Coronary artery (tissue), 2 donors: ENCODE measurements around the gene ALX4.
A peak's percentile ranks its signal among the peaks of the same experiment; 100 is the strongest.

ENCODE experiments used
- DNase-seq: peaks from one replicate; pipeline ENCODE4 v3.0.0-alpha.2; 2017; ENCODE audit warnings: low spot score
- H3K27ac ChIP-seq, 2 donors: fragments of 200-600 bp; sonication (generic); one replicate each; pipeline ENCODE4 v1.5.1; 2016 to 2019
- H3K4me3 ChIP-seq: fragments of 200-600 bp; sonication (generic); 2 replicates; pipeline ENCODE4 v1.5.1; 2016; ENCODE audit warnings: mild to moderate bottlenecking, moderate library complexity
- CTCF ChIP-seq: fragments of 200-600 bp; sonication (generic); IDR thresholded peaks from one replicate; pipeline ENCODE4 v1.5.1; 2019; ENCODE audit warnings: antibody characterized with exemption

The ALX4 gene

DNA sequence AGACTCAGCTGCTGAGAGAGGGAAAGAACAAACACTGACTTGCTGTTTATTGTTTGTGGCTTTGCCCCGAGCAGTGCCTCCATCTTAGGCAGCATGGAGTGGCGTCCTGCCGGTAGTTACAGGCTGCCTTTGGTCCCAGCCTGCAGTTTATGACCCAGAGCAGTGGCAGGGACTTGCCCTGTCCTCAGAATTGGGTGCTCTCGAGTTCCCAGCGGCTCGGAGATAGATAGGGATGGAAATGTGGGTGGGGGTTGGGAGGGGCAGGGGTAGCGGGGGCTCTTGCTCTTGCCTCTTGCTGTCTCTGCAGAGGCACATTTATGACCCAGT lies 3.1 kb downstream of the ALX4 start:
- no peak for DNase-seq
- TF ChIP-seq CTCF: no peak
- no peak overlapping the region for H3K27ac ChIP-seq
- no peak overlapping the region for H3K4me3 ChIP-seq

DNA sequence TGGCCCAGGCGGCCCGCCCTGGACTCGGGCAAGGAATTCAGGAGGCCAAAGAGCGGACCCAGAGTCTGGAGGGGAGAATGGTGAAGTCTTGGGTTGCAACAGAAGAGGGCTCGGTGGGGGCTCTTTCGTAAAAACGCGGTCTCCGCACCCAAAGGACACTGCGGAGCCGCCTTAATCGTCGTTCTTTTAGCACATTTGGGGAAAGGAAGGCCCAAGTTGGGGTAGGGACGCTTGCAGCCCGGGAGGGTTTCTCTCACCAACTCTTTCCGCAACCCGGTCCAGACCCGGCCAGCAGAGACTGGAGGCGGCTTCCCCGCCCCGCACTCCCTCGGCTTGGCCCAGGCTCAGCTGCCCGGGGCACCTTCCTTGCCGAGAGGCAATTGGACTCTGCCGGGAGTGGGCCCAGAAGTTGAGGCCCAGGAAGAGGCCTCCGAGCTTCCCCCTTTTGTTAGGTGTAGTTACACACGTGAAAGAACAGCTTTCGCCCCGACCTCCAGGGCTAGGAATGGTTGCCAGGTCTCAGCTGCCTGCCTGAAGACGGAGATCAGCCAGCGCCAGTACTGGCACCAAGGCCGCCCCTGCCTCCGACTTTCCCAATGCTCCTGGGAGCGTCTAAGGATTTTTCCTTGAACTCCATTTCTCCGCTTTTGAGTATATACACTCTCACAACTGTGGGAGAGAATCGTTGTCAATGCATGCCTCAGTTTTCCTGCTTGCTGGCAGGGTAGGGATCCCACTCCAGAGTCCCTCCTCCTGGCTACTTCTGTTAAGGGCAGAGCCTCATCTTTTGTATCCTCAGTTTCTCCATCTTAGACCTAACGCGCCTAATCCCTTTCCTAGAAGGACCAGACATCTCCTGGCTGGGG lies 3.7 kb downstream of the ALX4 start:
- no peak for DNase-seq
- no peak overlapping the region for H3K27ac ChIP-seq
- no peak for TF ChIP-seq CTCF

DNA sequence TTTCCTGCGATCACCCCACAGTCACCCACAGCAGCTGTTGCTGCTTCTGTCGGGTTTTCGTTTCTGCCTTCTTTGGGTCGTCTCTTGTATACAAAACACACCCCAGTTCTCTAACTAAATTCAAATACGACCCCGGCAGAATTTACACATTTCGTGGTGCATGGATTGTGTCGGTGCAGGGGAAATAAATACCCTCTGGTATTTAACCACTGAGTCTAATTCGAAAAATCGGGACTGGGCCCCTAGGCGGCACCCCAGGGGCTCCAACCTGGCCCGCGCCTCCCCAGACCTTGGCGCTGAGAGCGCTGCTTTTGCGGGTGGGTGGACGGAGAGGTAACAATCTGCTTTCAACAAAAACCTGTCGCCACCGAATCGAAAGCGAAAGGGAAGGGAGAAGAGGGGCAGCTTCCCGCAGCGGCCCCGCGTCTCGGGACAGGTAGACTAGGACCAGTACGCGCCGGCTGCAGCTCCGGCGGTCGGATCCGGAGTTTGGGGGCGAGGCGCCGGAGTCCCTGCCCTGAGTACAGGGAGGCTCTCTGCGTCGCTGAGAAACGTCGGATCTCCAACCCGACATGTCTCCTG lies 4.4 kb downstream of the ALX4 start:
- H3K4me3 ChIP-seq: peak overlapping the region; percentile 70
- H3K27ac ChIP-seq: no peak overlapping the region
- TF ChIP-seq CTCF: no peak
- no peak for DNase-seq

More for the DNA sequence above, 3.7 kb downstream of the ALX4 start:
- peak overlapping the region; percentile 70 for H3K4me3 ChIP-seq

GRCh38 chr11:44305026-44305469 lies 4.9 kb downstream of the ALX4 start:
- Histone ChIP-seq H3K4me3 (peak overlapping the region; percentile 70), H3K27ac (no peak overlapping the region)
- no peak for DNase-seq
- no peak for TF ChIP-seq CTCF

DNA sequence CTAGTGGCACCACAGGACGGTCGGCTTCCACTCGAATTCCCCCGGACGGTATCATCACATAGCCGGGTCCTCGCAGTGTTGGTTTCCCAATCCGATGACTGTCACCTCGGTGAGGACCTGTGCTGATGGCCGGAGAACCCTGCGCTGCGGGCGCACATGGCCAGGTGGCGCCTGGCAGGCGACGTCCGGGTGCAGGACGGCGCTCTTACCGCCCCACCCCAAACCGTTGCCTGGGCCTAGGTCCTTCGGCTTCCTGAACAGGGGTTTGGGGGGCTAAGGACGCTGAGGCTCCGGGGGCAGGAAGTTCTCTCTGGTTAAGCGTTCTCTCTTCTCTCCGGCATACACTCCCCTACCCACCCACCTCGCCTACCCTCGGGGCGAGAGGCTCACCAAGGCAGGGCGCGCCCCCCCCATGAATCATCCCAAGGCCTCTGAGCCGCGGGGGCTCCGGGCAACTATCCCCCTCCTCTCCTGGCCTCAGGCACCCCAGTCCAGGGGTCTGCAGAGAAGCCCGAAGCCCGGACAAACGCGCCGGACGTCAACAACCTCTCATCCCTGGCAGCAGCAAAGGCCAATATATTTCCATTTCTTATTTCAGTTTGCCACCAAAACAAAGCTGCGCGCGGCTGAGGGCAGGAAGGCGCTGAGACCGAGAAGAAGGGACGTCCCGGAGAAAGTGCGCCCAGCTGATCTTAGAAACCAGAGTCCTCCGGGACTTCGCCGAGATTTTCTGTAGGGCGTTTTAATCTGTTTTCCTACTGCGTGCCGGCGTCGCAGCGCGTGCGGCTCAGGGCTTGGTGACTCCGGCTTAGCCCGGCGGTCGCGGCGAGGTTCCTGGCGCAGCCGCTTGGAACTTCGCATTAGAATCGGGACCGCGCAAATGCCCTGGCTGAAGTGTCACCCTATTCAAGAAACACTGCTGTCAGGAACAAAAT lies 5.6 kb downstream of the ALX4 start:
- no peak for DNase-seq
- Histone ChIP-seq H3K27ac (no peak overlapping the region), H3K4me3 (peak overlapping the region; percentile 58)
- no peak for TF ChIP-seq CTCF

DNA sequence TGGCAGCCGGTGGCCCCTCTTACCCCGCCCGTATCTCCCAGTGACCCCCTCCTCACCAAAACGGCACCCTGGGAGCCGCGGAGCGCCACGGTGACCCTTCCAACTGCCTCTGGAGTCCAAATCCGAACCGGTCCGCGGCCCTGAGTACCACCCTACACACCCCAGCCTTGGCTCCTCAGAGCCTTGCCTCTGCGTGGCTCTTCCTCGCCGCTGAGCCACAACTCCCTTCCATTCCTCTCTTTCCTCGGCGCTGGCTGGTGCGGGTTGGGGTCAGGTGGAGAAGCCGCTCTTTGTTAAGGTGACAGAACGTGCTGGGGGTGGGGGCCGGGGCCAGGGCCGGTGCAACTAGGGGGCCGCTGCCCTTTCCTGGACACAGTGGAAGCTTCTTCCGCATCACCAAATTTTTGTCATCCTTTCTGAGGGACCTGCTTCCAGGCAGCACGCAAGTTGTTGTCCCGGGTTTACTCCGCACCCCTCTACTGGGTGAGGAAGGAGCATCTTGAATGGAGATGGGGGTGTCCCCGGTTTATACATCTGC lies 6.5 kb downstream of the ALX4 start:
- TF ChIP-seq CTCF: no peak
- H3K27ac ChIP-seq: no peak overlapping the region
- no peak overlapping the region for H3K4me3 ChIP-seq
- no peak for DNase-seq
